ENCODE results near the gene DDIT3. TPM values are rescaled to one million over a fixed set of nuclear protein-coding genes. Genes with fewer than 3 reads are reported as not detected.
"Not testable (repeated sequence)": the region's sequence is repeated elsewhere in the genome, so short reads cannot be mapped to it uniquely, and the experiment has no call there.

The DDIT3 gene
- total RNA-seq, 1 experiment from 2014 or later: 11.3 TPM

- no peak for DNase-seq (ENCODE audit: low read depth)
Observed at GRCh38 chr12:57525615-57526383, 5.5 kb upstream of the DDIT3 start.

GRCh38 chr12:57524814-57525614 is 4.7 kb upstream of the DDIT3 start:
- no peak for DNase-seq (ENCODE audit: low read depth)

- DNase-seq (ENCODE audit: low read depth): no peak
Observed at GRCh38 chr12:57523706-57524614, 3.6 kb upstream of the DDIT3 start.

- peak; percentile 54 for DNase-seq (ENCODE audit: low read depth)
Observed at GRCh38 chr12:57522887-57523705, 2.8 kb upstream of the DDIT3 start.

GRCh38 chr12:57522011-57522886 is 1.9 kb upstream of the DDIT3 start, which contains the start of gene MBD6:
Gene MBD6, plus strand, starts transcription at chr12:57522824. Its CDS starts 1,480 bp downstream, at chr12:57524304.
- peak; percentile 93 for DNase-seq (ENCODE audit: low read depth)

- DNase-seq (ENCODE audit: low read depth): peak; percentile 23
Observed at GRCh38 chr12:57521525-57522010, 1.3 kb upstream of the DDIT3 start.

GRCh38 chr12:57519796-57520052 is 590 bp downstream of the DDIT3 start:
- peak; percentile 47 for DNase-seq (ENCODE audit: low read depth)

- DNase-seq (ENCODE audit: low read depth): peak; percentile 34
Observed at GRCh38 chr12:57518920-57519795, 1.2 kb downstream of the DDIT3 start.

- DNase-seq (ENCODE audit: low read depth): no peak
Observed at GRCh38 chr12:57518176-57518919, 2.0 kb downstream of the DDIT3 start.

GRCh38 chr12:57517718-57518117 is 2.6 kb downstream of the DDIT3 start:
- not testable (repeated sequence) for DNase-seq (ENCODE audit: low read depth)

- no peak for DNase-seq (ENCODE audit: low read depth)
Observed at GRCh38 chr12:57517187-57517586, 3.1 kb downstream of the DDIT3 start.

GRCh38 chr12:57516617-57517153 is 3.6 kb downstream of the DDIT3 start:
- DNase-seq (ENCODE audit: low read depth): no peak

GRCh38 chr12:57515934-57516541 is 4.3 kb downstream of the DDIT3 start:
- no peak for DNase-seq (ENCODE audit: low read depth)

GRCh38 chr12:57515408-57515933 is 4.8 kb downstream of the DDIT3 start:
- DNase-seq (ENCODE audit: low read depth): no peak

- no peak for DNase-seq (ENCODE audit: low read depth)
Observed at GRCh38 chr12:57514720-57515407, 5.5 kb downstream of the DDIT3 start.

GRCh38 chr12:57514246-57514645 is 6.1 kb downstream of the DDIT3 start:
- not testable (repeated sequence) for DNase-seq (ENCODE audit: low read depth)

- not testable (repeated sequence) for DNase-seq (ENCODE audit: low read depth)
Observed at GRCh38 chr12:57513677-57514076, 6.6 kb downstream of the DDIT3 start.
